K562 (cell line): ENCODE results near the gene HOXB5. TPM values are rescaled to one million over a fixed set of nuclear protein-coding genes. Genes with fewer than 3 reads are reported as not detected.

ENCODE experiments used
- FOXJ3 ChIP-seq: sonication (generic); formaldehyde crosslinking; IDR thresholded peaks from 2 replicates; pipeline ENCODE4 v1.4.0; 2020; ENCODE audit warnings: mild to moderate bottlenecking, missing genetic modification reagents
- FOXO4 ChIP-seq: fragments of 450-650 bp; formaldehyde crosslinking; IDR thresholded peaks from 2 replicates; pipeline ENCODE4 v1.4.0; 2020; ENCODE audit warnings: mild to moderate bottlenecking, moderate library complexity
- HNRNPH1 ChIP-seq: fragments of 200-400 bp; formaldehyde crosslinking; optimal IDR thresholded peaks from 2 replicates; pipeline ENCODE3; 2017; ENCODE audit warnings: low read depth, mild to moderate bottlenecking, low read length, moderate library complexity
- HNRNPK ChIP-seq: fragments of 200-400 bp; formaldehyde crosslinking; IDR thresholded peaks from one replicate; pipeline ENCODE4 v1.6.1; 2018; ENCODE audit warnings: mild to moderate bottlenecking, low read depth, low read length; ENCODE audit not compliant: poor library complexity, severe bottlenecking
- JUND ChIP-seq, 2 experiments: IDR thresholded peaks; 2 replicates in 1 of 2; 3 replicates in 1 of 2; pipeline ENCODE4 v1.6.1; 2011; ENCODE audit warnings: borderline replicate concordance in 2 of 2, low read depth in 2 of 2, low read length in 2 of 2, improper control_type of control experiment in 1 of 2, missing biosample characterization in 1 of 2, missing genetic modification characterization in 1 of 2, missing genetic modification reagents in 1 of 2
- NCOR1 ChIP-seq: fragments of 450-650 bp; IDR thresholded peaks from 2 replicates; pipeline ENCODE4 v1.6.1; 2016; ENCODE audit warnings: mild to moderate bottlenecking, moderate library complexity
- NFIC ChIP-seq: fragments of 450-650 bp; IDR thresholded peaks from 2 replicates; pipeline ENCODE4 v1.6.1; 2017; ENCODE audit warnings: mild to moderate bottlenecking, inconsistent platforms
- RAD21 ChIP-seq, 2 experiments: fragments of 250-450 bp in 1 of 2; fragments of 450-650 bp in 1 of 2; sonication (Bioruptor Pico) in 1 of 2; formaldehyde crosslinking in 1 of 2; IDR thresholded peaks in 1 of 2; conservative IDR thresholded peaks in 1 of 2; 2 replicates each; pipeline versions ENCODE4 v1.4.0 to v1.8.0; 2020 to 2022; ENCODE audit warnings: mild to moderate bottlenecking in 2 of 2, moderate library complexity in 1 of 2
- RHOXF2B ChIP-seq: fragments of 250-450 bp; sonication (Bioruptor Pico); conservative IDR thresholded peaks from 2 replicates; pipeline ENCODE4 v1.5.1; 2021
- TRIM24 ChIP-seq, 2 experiments: fragments of 450-650 bp; IDR thresholded peaks; 2 replicates each; pipeline ENCODE4 v1.6.1; 2016
- ZBTB33 ChIP-seq: sonication (generic); formaldehyde crosslinking; IDR thresholded peaks from 2 replicates; pipeline ENCODE4 v1.8.1; 2023; ENCODE audit warnings: mild to moderate bottlenecking, missing genetic modification reagents
- ZC3H11A ChIP-seq: IDR thresholded peaks from 2 replicates; pipeline ENCODE4 v1.6.1; 2012; ENCODE audit warnings: low read depth, low read length, improper control_type of control experiment
- ZHX1 ChIP-seq: fragments of 150-350 bp; conservative IDR thresholded peaks from 2 replicates; pipeline ENCODE4 v1.6.1; 2014; ENCODE audit warnings: low read length
- ZNF212 ChIP-seq: fragments of 450-650 bp; formaldehyde crosslinking; IDR thresholded peaks from 2 replicates; pipeline ENCODE4 v1.4.0; 2020; ENCODE audit warnings: mild to moderate bottlenecking
- ZNF696 ChIP-seq: fragments of 250-450 bp; sonication (Bioruptor Pico); conservative IDR thresholded peaks from 2 replicates; pipeline ENCODE4 v1.4.0; 2020; ENCODE audit warnings: mild to moderate bottlenecking, moderate library complexity
- polyA plus RNA-seq, 8 experiments: library from polyadenylated mRNA; depleted of rRNA in 4 of 8; stranded (reverse) in 5 of 8; unstranded in 3 of 8; fragments of >200 nt; fragmentation: Nextera tagmentation in 2 of 8; fragmentation: Illumina TruSeq in 1 of 8; extraction: Ambion mirVana in 2 of 8; extraction: Trizol in 1 of 8; gene quantifications; 2 replicates each; pipeline versions ENCODE4 v1.2.1 to v1.2.3, GENCODE V29; 2011 to 2014; ENCODE audit warnings: inconsistent platforms in 1 of 8, missing spikeins in 1 of 8
- total RNA-seq, 7 experiments: library from RNA; depleted of rRNA in 6 of 7; stranded (reverse); fragments of >200 nt in 6 of 7; fragmentation: Illumina TruSeq in 2 of 7; extraction: Trizol in 2 of 7; gene quantifications; 2 replicates each; pipeline versions ENCODE4 v1.2.1 to v1.2.3, GENCODE V29; 2011 to 2021; ENCODE audit warnings: low replicate concordance in 1 of 7
- TF ChIP-seq, protein P1 (sequence below): fragments of 250-450 bp; sonication (Bioruptor Pico); IDR thresholded peaks from 2 replicates; pipeline ENCODE4 v1.8.0; 2021; ENCODE audit warnings: mild to moderate bottlenecking, moderate library complexity
- TF ChIP-seq, protein P2 (sequence below): fragments of 450-650 bp; formaldehyde crosslinking; IDR thresholded peaks from 2 replicates; pipeline ENCODE4 v1.4.0; 2022; ENCODE audit warnings: missing genetic modification characterization

Gene HOXB5
- total and polyA plus RNA-seq, 9 of the 15 experiments (the other 6 are each of a cell fraction or from before 2014, with no cell fraction given) = 0.24 to 2.7 (median 0.65) TPM

DNA sequence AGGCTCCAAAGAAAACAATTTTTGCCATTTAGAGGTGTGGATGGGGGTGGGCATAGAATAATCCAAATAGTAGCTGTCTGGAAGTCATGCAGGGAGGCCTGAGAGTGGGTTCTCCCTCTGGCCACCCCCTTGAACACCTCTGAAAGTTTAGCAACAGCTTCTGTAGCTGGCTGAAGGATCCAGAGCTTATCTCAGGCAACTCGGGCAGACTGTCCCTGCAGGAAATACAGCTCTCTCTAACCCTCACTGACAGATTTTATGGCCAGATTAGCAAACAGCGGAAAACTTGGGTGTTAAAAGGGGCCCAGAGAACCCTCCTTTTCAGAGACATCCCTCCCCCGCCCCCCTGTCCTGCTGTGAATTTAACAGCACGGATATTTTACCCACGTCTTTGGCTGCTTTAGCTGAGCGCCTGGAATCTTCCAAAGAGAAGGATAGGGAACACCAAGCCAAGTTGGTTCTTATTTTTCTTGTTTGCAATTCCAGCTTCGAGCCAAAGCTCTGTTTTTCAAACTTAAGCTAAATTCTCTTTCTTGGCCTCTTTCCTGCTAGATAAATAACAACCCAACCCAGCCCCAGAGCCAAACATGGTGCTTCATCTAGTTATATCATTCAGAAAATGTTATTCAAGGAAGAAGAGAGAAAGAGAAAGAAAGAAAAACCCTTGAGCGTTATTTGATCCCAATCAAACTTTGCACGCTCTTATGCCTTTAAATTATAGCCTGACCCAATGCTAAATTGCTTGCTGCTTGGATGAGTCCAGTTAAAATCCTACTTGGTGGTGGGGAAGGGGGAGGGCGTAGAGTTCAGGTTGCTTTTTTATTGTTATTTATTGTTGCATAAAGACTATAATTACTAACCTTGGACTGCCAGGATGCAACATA lies 46.4 kb downstream of the HOXB5 start (continued):
- TF ChIP-seq ZHX1 (no peak), FOXO4 (CRISPR knock-in tag) (no peak), ZNF212 (CRISPR knock-in tag) (peak; percentile 87; the same call in 1 of the 2 replicates), HNRNPH1 (no peak), ZC3H11A (no peak), RHOXF2B (CRISPR knock-in tag) (no peak), RAD21 (CRISPR knock-in tag; conservative IDR thresholded peaks at IDR 0.05 in 1 of 2, IDR thresholded peaks at IDR 0.05 in 1 of 2) (peak in 1 of 2 experiments; percentile 22; a peak in 1 of 4 replicates), FOXJ3 (CRISPR knock-in tag) (no peak), ZNF696 (CRISPR knock-in tag) (no peak), HNRNPK (no peak), ZBTB33 (CRISPR knock-in tag) (no peak), NCOR1 (peak; percentile 87), JUND (IDR thresholded peaks at IDR 0.05; ENCODE audit: borderline replicate concordance, low read depth, low read length) (peak; percentile 74; the same call in 1 of the 2 replicates), JUND (tag; IDR thresholded peaks at IDR 0.05; ENCODE audit: borderline replicate concordance, low read depth, low read length) (peak; percentile 59; the same call in 1 of the 3 replicates), TRIM24 (IDR thresholded peaks at IDR 0.05) (no peak), NFIC (peak; percentile 36; the same call in 1 of the 2 replicates)
- TF ChIP-seq, protein P1, sequence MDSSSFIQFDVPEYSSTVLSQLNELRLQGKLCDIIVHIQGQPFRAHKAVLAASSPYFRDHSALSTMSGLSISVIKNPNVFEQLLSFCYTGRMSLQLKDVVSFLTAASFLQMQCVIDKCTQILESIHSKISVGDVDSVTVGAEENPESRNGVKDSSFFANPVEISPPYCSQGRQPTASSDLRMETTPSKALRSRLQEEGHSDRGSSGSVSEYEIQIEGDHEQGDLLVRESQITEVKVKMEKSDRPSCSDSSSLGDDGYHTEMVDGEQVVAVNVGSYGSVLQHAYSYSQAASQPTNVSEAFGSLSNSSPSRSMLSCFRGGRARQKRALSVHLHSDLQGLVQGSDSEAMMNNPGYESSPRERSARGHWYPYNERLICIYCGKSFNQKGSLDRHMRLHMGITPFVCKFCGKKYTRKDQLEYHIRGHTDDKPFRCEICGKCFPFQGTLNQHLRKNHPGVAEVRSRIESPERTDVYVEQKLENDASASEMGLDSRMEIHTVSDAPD = no peak
- TF ChIP-seq, protein P2, sequence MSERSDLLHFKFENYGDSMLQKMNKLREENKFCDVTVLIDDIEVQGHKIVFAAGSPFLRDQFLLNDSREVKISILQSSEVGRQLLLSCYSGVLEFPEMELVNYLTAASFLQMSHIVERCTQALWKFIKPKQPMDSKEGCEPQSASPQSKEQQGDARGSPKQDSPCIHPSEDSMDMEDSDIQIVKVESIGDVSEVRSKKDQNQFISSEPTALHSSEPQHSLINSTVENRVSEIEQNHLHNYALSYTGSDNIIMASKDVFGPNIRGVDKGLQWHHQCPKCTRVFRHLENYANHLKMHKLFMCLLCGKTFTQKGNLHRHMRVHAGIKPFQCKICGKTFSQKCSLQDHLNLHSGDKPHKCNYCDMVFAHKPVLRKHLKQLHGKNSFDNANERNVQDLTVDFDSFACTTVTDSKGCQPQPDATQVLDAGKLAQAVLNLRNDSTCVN = no peak
